HepG2 (cell line): ENCODE results near the gene RINL. TPM values are rescaled to one million over a fixed set of nuclear protein-coding genes. Genes with fewer than 3 reads are reported as not detected.

Experiments
- ATAC-seq: fragments of 200-7000 bp; cut with Tn5 transposase; 3 replicates; pipeline ENCODE4 v1.9.1; 2020; ENCODE audit warnings: mild to moderate bottlenecking, moderate library complexity
- BruUV-seq: library from RNA; stranded (reverse); fragments of 400-500 nt; replicated peaks from 2 replicates; lab custom pipeline; 2021; lab: Mats Ljungman, UMichigan
- CTCF ChIA-PET: fragments of 300-600 bp; formaldehyde crosslinking; extraction: SDS; loops from one replicate; lab custom pipeline; 2021; ENCODE audit warnings: low total read pairs, inconsistent platforms, low intra/inter-chr PET ratio; lab: Yijun Ruan, JAX
- POLR2A ChIA-PET: fragments of 350-600 bp; sonication (Branson Sonifier 250); formaldehyde crosslinking; loops from one replicate; lab custom pipeline; 2020; ENCODE audit warnings: antibody characterized with exemption, inconsistent platforms; lab: Yijun Ruan, JAX
- DNase-seq: peaks from one replicate; pipeline ENCODE4 v3.0.0-alpha.2; 2015; ENCODE audit warnings: low spot score
- FAIRE-seq: peaks from 3 replicates; lab custom pipeline; 2011; peaks lifted over from hg19 to GRCh38; lab: Jason Lieb, UNC
- H2AFZ ChIP-seq: one replicate; pipeline ENCODE4 v1.6.1; 2011; ENCODE audit warnings: low read length, inconsistent platforms
- H3K27ac ChIP-seq: fragments of 300-600 bp; 3 replicates; pipeline ENCODE4 v1.8.0; 2011; ENCODE audit warnings: mixed run types, mild to moderate bottlenecking, mixed read lengths, low read length, inconsistent platforms; ENCODE audit not compliant: insufficient read depth; ENCODE audit errors: extremely low read length
- H3K27me3 ChIP-seq, 2 experiments: fragments of 200-600 bp in 1 of 2; 2 replicates in 1 of 2; 3 replicates in 1 of 2; pipeline versions ENCODE4 v1.6.0 to v1.8.0; 2011; ENCODE audit warnings: low read length in 2 of 2, mild to moderate bottlenecking in 2 of 2, moderate library complexity in 2 of 2, inconsistent platforms in 1 of 2; ENCODE audit not compliant: insufficient read depth in 2 of 2, control insufficient read depth in 1 of 2
- H3K36me3 ChIP-seq, 2 experiments: fragments of 200-600 bp in 1 of 2; replicated peaks in 1 of 2; 2 replicates in 1 of 2; 3 replicates in 1 of 2; pipeline versions ENCODE4 v1.5.1 to v1.8.0; 2011; ENCODE audit warnings: low read length in 2 of 2, inconsistent platforms in 1 of 2; ENCODE audit not compliant: insufficient read depth in 2 of 2, control insufficient read depth in 1 of 2
- H3K4me1 ChIP-seq: 2 replicates; pipeline ENCODE4 v1.5.1; 2012; ENCODE audit warnings: low read length, inconsistent platforms; ENCODE audit not compliant: insufficient read depth
- H3K4me2 ChIP-seq: 2 replicates; pipeline ENCODE4 v1.6.0; 2011; ENCODE audit warnings: low read depth, low read length, inconsistent platforms
- H3K4me3 ChIP-seq, 3 experiments: fragments of 200-600 bp in 1 of 3; sonication (generic), shearing (Covaris generic) in 1 of 3; replicated peaks in 1 of 3; 2 replicates each; pipeline ENCODE4 v1.5.1; 2011 to 2016; ENCODE audit warnings: low read length in 3 of 3, inconsistent platforms in 2 of 3, low read depth in 2 of 3, mild to moderate bottlenecking in 2 of 3, control low read depth in 1 of 3, mixed read lengths in 1 of 3; ENCODE audit not compliant: insufficient read depth in 1 of 3
- H3K79me2 ChIP-seq: one replicate; pipeline ENCODE4 v1.6.1; 2011; ENCODE audit warnings: low read length, inconsistent platforms; ENCODE audit not compliant: insufficient read depth
- H3K9ac ChIP-seq: 2 replicates; pipeline ENCODE4 v1.6.0; 2011; ENCODE audit warnings: mild to moderate bottlenecking, low read depth, low read length, inconsistent platforms; ENCODE audit not compliant: insufficient read depth
- H3K9me3 ChIP-seq: 2 replicates; pipeline ENCODE4 v1.5.1; 2012; ENCODE audit warnings: mild to moderate bottlenecking, low read length
- H4K20me1 ChIP-seq: 2 replicates; pipeline ENCODE4 v1.6.0; 2011; ENCODE audit warnings: inconsistent platforms, mild to moderate bottlenecking, low read length, moderate library complexity; ENCODE audit not compliant: insufficient read depth
- HOXA9 ChIP-seq: sonication (generic); formaldehyde crosslinking; IDR thresholded peaks from 2 replicates; pipeline ENCODE4 v1.8.1; 2022; ENCODE audit warnings: missing genetic modification reagents, mild to moderate bottlenecking, moderate library complexity, borderline replicate concordance
- POLR2A ChIP-seq, 2 experiments: IDR thresholded peaks; 2 replicates each; pipeline ENCODE4 v1.6.1; 2011; ENCODE audit warnings: low read depth in 2 of 2, low read length in 2 of 2, mild to moderate bottlenecking in 1 of 2, moderate library complexity in 1 of 2; ENCODE audit not compliant: insufficient read depth in 1 of 2
- POLR2AphosphoS5 ChIP-seq: IDR thresholded peaks from 2 replicates; pipeline ENCODE4 v1.6.1; 2012; ENCODE audit warnings: low read depth, low read length
- POLR2G ChIP-seq: fragments of 200-400 bp; formaldehyde crosslinking; IDR thresholded peaks from 2 replicates; pipeline ENCODE4 v1.6.1; 2018; ENCODE audit warnings: mild to moderate bottlenecking, low read depth, low read length, moderate library complexity
- RBM22 ChIP-seq: fragments of 200-400 bp; formaldehyde crosslinking; optimal IDR thresholded peaks from 2 replicates; pipeline ENCODE3; 2017; ENCODE audit warnings: mild to moderate bottlenecking, low read length, moderate library complexity
- UBTF ChIP-seq: sonication (generic); formaldehyde crosslinking; IDR thresholded peaks from 2 replicates; pipeline ENCODE4 v1.4.0; 2020; ENCODE audit warnings: mild to moderate bottlenecking, missing genetic modification reagents
- WGBS: methylation state at CpG from one replicate; pipeline ENCODE4 v1.1.6; 2017; ENCODE audit warnings: low lambda C conversion rate; 5-methylcytosine and 5-hydroxymethylcytosine counted together
- in situ Hi-C: cut with HindIII; loops from 2 replicates; pipeline ENCODE4 v1.10.0; 2017; ENCODE audit warnings: low pct_unique_long_range_greater_than_20kb; ENCODE audit not compliant: extremely low pct_ligation_motif_present
- intact Hi-C: fragments of 100-400 bp; cut with micrococcal nuclease; formaldehyde crosslinking; loops from one replicate; pipeline ENCODE4 v1.10.0; 2022; ENCODE audit not compliant: unreplicated experiment
- polyA plus RNA-seq, 8 experiments: library from polyadenylated mRNA; depleted of rRNA in 3 of 8; stranded (reverse) in 7 of 8; unstranded in 1 of 8; fragments of >200 nt; fragmentation: Illumina TruSeq in 4 of 8; extraction: Trizol in 4 of 8; gene quantifications; 2 replicates each; pipeline versions ENCODE4 v1.2.1 to v1.2.3, GENCODE V29; 2011 to 2016; ENCODE audit warnings: low read depth in 4 of 8, missing spikeins in 1 of 8, mixed read lengths in 1 of 8; ENCODE audit not compliant: insufficient read depth in 1 of 8
- total RNA-seq, 5 experiments: library from RNA; depleted of rRNA; stranded (reverse); fragments of >200 nt; fragmentation: Illumina TruSeq; extraction: Trizol; gene quantifications; 2 replicates each; pipeline ENCODE4 v1.2.3, GENCODE V29; 2016; ENCODE audit warnings: low read depth in 1 of 5

RINL gene
- total and polyA plus RNA-seq, 2 of the 13 experiments (the other 11 are each of a cell fraction or from before 2014, with no cell fraction given), result 11.4 to 18.0 TPM

DNA sequence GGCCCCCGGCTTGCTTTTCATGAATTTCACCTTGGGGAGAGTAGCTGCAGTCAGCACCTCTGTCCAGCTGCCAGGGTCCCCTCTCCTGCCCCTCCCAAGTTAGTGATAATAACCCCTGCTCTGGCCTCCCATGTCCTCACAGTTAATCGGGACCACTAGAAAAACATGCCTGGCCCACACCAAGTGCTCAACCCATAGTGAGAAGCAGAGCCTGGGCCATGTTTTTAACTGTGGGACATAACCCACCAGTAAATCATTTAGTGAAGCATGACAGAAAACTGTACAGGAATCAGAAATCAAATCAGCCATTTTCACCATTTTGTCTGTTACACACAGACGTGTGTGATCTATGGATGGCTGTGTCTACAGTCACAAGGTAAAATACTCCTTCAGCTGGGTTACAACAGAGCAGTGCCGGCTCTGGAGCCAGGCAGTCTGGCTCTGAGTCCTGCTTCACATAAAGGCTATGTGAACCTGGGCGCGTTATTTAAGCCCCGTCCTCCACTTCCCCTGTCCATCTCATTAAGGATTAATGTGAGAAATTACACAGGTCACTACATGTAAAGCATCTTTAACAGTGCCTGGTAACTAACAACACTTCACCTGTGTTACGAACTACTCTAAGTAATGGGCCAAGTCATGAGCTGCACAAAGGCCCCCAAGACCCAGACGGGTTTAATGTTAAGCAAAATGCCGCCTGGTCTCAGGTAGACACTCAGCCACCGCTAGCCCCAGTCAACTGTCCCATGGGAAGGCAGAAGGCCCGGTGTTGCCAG is 38.9 kb downstream of the RINL start:
- Histone ChIP-seq H4K20me1 (peaks cover 32% of the 10 kb centered on the region), H2AFZ (no peak overlapping the region), H3K9me3 (no peaks in the 10 kb centered on the region), H3K79me2 (peaks cover 22% of the 10 kb centered on the region), H3K27me3 (no peaks in the 10 kb centered on the region), H3K4me3 (no peak overlapping the region), H3K27ac (peak overlapping the region; percentile 60), H3K4me2 (no peak overlapping the region), H3K9ac (no peak overlapping the region), H3K36me3 (peaks cover 41 to 85% of the 10 kb centered on the region in 2 experiments), H3K4me1 (peaks cover 73% of the 10 kb centered on the region)
- no peak for DNase-seq
- 93% methylated on average over 12 of the region's 12 CpGs for WGBS
- intact Hi-C loops (loop anchor here (10.0 kb wide), 1 partner anchor 184 kb away; no protein-coding TSS in a partner anchor), in situ Hi-C loops (no loop called here)
- CTCF ChIA-PET, result no interaction called here
- TF ChIP-seq RBM22, result peak; percentile 16
- peak; percentile 70 for TF ChIP-seq POLR2G
- 0 out of 2 replicates have a peak, but pooled peaks have one; percentile 13 for TF ChIP-seq POLR2AphosphoS5
- TF ChIP-seq HOXA9 (CRISPR knock-in tag), result no peak
- no peak for TF ChIP-seq UBTF (CRISPR knock-in tag)
- TF ChIP-seq POLR2A (IDR thresholded peaks at IDR 0.05; ENCODE audit: insufficient read depth in 1 of 2, low read depth in 2 of 2, low read length in 2 of 2), result peak in 1 of 2 experiments; percentile 2; a peak in 1 of 4 replicates
- POLR2A ChIA-PET, result interaction anchor here (0.7 to 4.4 kb wide), 8 partner anchors 8 to 104 kb away, joined by 3 to 42 read pairs (median 8); partner anchors contain the start of genes ECH1, HNRNPL and RINL
- FAIRE-seq, result no peak
- no TSS peak for BruUV-seq
- 0 out of 3 replicates have a peak, but pooled peaks have one; percentile 2 for ATAC-seq
